ENCODE measurements around the gene VAV2. TPM values are rescaled to one million over a fixed set of nuclear protein-coding genes. Genes with fewer than 3 reads are reported as not detected.

The VAV2 gene
- total RNA-seq, 2 donors from 2014 or later = 3.5 to 5.5 TPM

GRCh38 chr9:133836818-133837217, 155.3 kb downstream of the VAV2 start:
- Mint-ChIP-seq H3K4me1 (no peaks in the 10 kb centered on the region), H3K27ac (no peak overlapping the region), H3K27me3 (no peaks in the 10 kb centered on the region), H3K36me3 (ENCODE audit: low read depth) (no peaks in the 10 kb centered on the region), H3K4me3 (no peak overlapping the region)
- no peaks in the 10 kb centered on the region for H3K9me3 ChIP-seq (ENCODE audit: control insufficient read depth, low read length, poor library complexity, severe bottlenecking)
- DNase-seq (no peak), ATAC-seq (no peak)

GRCh38 chr9:133836001-133836758, 155.9 kb downstream of the VAV2 start:
- Mint-ChIP-seq H3K36me3 (ENCODE audit: low read depth) (no peaks in the 10 kb centered on the region), H3K4me1 (no peaks in the 10 kb centered on the region), H3K4me3 (no peak overlapping the region)

GRCh38 chr9:133835262-133835901, 156.7 kb downstream of the VAV2 start:
- no peak for ATAC-seq
- Mint-ChIP-seq H3K36me3 (ENCODE audit: low read depth) (no peaks in the 10 kb centered on the region), H3K4me1 (no peaks in the 10 kb centered on the region), H3K27me3 (no peaks in the 10 kb centered on the region), H3K4me3 (no peak overlapping the region), H3K27ac (no peak overlapping the region)
- DNase-seq = no peak
- H3K9me3 ChIP-seq (ENCODE audit: control insufficient read depth, low read length, poor library complexity, severe bottlenecking) = no peaks in the 10 kb centered on the region

More at GRCh38 chr9:133836001-133836758, 155.9 kb downstream of the VAV2 start:
- DNase-seq = no peak
- Mint-ChIP-seq H3K27ac (no peak overlapping the region), H3K27me3 (no peaks in the 10 kb centered on the region)
- H3K9me3 ChIP-seq (ENCODE audit: control insufficient read depth, low read length, poor library complexity, severe bottlenecking) = no peaks in the 10 kb centered on the region
- ATAC-seq = no peak

- Mint-ChIP-seq H3K4me3 (no peak overlapping the region), H3K4me1 (no peaks in the 10 kb centered on the region), H3K36me3 (ENCODE audit: low read depth) (no peaks in the 10 kb centered on the region), H3K27me3 (no peaks in the 10 kb centered on the region), H3K27ac (no peak overlapping the region)
- DNase-seq (no peak), ATAC-seq (no peak)
- H3K9me3 ChIP-seq (ENCODE audit: control insufficient read depth, low read length, poor library complexity, severe bottlenecking) = no peaks in the 10 kb centered on the region
Measured at GRCh38 chr9:133834080-133834976, 157.8 kb downstream of the VAV2 start.

GRCh38 chr9:133833388-133834025, 158.6 kb downstream of the VAV2 start:
- Mint-ChIP-seq H3K4me3 (no peak overlapping the region), H3K36me3 (ENCODE audit: low read depth) (no peaks in the 10 kb centered on the region), H3K27ac (no peak overlapping the region), H3K27me3 (no peaks in the 10 kb centered on the region), H3K4me1 (peaks cover 3% of the 10 kb centered on the region)
- no peak for DNase-seq
- no peaks in the 10 kb centered on the region for H3K9me3 ChIP-seq (ENCODE audit: control insufficient read depth, low read length, poor library complexity, severe bottlenecking)
- no peak for ATAC-seq

- H3K9me3 ChIP-seq (ENCODE audit: control insufficient read depth, low read length, poor library complexity, severe bottlenecking) = no peaks in the 10 kb centered on the region
- H3K4me3 Mint-ChIP-seq = no peak overlapping the region
- no peaks in the 10 kb centered on the region for H3K36me3 Mint-ChIP-seq (ENCODE audit: low read depth)
- no peak overlapping the region for H3K27ac Mint-ChIP-seq
- peaks cover 3% of the 10 kb centered on the region for H3K4me1 Mint-ChIP-seq
- DNase-seq (no peak), ATAC-seq (no peak)
- no peaks in the 10 kb centered on the region for H3K27me3 Mint-ChIP-seq
Measured at GRCh38 chr9:133832877-133833276, 159.2 kb downstream of the VAV2 start.

GRCh38 chr9:133830711-133831110, 161.4 kb downstream of the VAV2 start:
- no peaks in the 10 kb centered on the region for H3K27me3 Mint-ChIP-seq
- H3K9me3 ChIP-seq (ENCODE audit: control insufficient read depth, low read length, poor library complexity, severe bottlenecking) = no peaks in the 10 kb centered on the region
- peaks cover 3% of the 10 kb centered on the region for H3K4me1 Mint-ChIP-seq
- DNase-seq = no peak
- no peak overlapping the region for H3K4me3 Mint-ChIP-seq
- H3K36me3 Mint-ChIP-seq (ENCODE audit: low read depth) = no peaks in the 10 kb centered on the region
- H3K27ac Mint-ChIP-seq = no peak overlapping the region
- ATAC-seq = no peak

GRCh38 chr9:133830310-133830709, 161.8 kb downstream of the VAV2 start:
- H3K9me3 ChIP-seq (ENCODE audit: control insufficient read depth, low read length, poor library complexity, severe bottlenecking) = no peaks in the 10 kb centered on the region
- Mint-ChIP-seq H3K4me3 (no peak overlapping the region), H3K4me1 (peaks cover 3% of the 10 kb centered on the region), H3K27me3 (no peaks in the 10 kb centered on the region), H3K27ac (no peak overlapping the region), H3K36me3 (ENCODE audit: low read depth) (no peaks in the 10 kb centered on the region)
- ATAC-seq = no peak
- DNase-seq = no peak

- no peak overlapping the region for H3K4me3 Mint-ChIP-seq
- no peaks in the 10 kb centered on the region for H3K9me3 ChIP-seq (ENCODE audit: control insufficient read depth, low read length, poor library complexity, severe bottlenecking)
- no peak for ATAC-seq
- H3K4me1 Mint-ChIP-seq = peaks cover 3% of the 10 kb centered on the region
- no peaks in the 10 kb centered on the region for H3K36me3 Mint-ChIP-seq (ENCODE audit: low read depth)
- H3K27me3 Mint-ChIP-seq = no peaks in the 10 kb centered on the region
- no peak overlapping the region for H3K27ac Mint-ChIP-seq
- DNase-seq = no peak
Measured at GRCh38 chr9:133828338-133828997, 163.7 kb downstream of the VAV2 start.

GRCh38 chr9:133826289-133827085, 165.6 kb downstream of the VAV2 start:
- no peaks in the 10 kb centered on the region for H3K36me3 Mint-ChIP-seq (ENCODE audit: low read depth)
- no peak overlapping the region for H3K4me3 Mint-ChIP-seq
- DNase-seq (no peak), ATAC-seq (no peak)
- H3K27me3 Mint-ChIP-seq = no peaks in the 10 kb centered on the region
- H3K9me3 ChIP-seq (ENCODE audit: control insufficient read depth, low read length, poor library complexity, severe bottlenecking) = no peaks in the 10 kb centered on the region
- no peak overlapping the region for H3K27ac Mint-ChIP-seq
- H3K4me1 Mint-ChIP-seq = peaks cover 5% of the 10 kb centered on the region

- no peaks in the 10 kb centered on the region for H3K9me3 ChIP-seq (ENCODE audit: control insufficient read depth, low read length, poor library complexity, severe bottlenecking)
- no peaks in the 10 kb centered on the region for H3K27me3 Mint-ChIP-seq
- no peak overlapping the region for H3K4me3 Mint-ChIP-seq
- no peak overlapping the region for H3K27ac Mint-ChIP-seq
- DNase-seq (no peak), ATAC-seq (no peak)
- H3K36me3 Mint-ChIP-seq (ENCODE audit: low read depth) = no peaks in the 10 kb centered on the region
- H3K4me1 Mint-ChIP-seq = peaks cover 5% of the 10 kb centered on the region
Measured at GRCh38 chr9:133825555-133826218, 166.4 kb downstream of the VAV2 start.

GRCh38 chr9:133824802-133825186, 167.3 kb downstream of the VAV2 start:
- peaks cover 5% of the 10 kb centered on the region for H3K4me1 Mint-ChIP-seq
- H3K27me3 Mint-ChIP-seq = no peaks in the 10 kb centered on the region
- ATAC-seq = no peak
- H3K9me3 ChIP-seq (ENCODE audit: control insufficient read depth, low read length, poor library complexity, severe bottlenecking) = no peaks in the 10 kb centered on the region
- no peak overlapping the region for H3K4me3 Mint-ChIP-seq
- H3K36me3 Mint-ChIP-seq (ENCODE audit: low read depth) = no peaks in the 10 kb centered on the region
- no peak overlapping the region for H3K27ac Mint-ChIP-seq
- no peak for DNase-seq
